ENCODE measurements around the gene RFLNA. TPM values are rescaled to one million over a fixed set of nuclear protein-coding genes. Genes with fewer than 3 reads are reported as not detected.

Gene RFLNA
- total RNA-seq, 4 donors from 2014 or later: 3.9 to 13.7 TPM; not detected in 2

GRCh38 chr12:124314766-124315165 is 19.9 kb downstream of the RFLNA start:
- Histone ChIP-seq H3K27me3 (no peaks in the 10 kb centered on the region), H3K36me3 (no peaks in the 10 kb centered on the region), H3K9me3 (no peaks in the 10 kb centered on the region), H3K4me1 (no peaks in the 10 kb centered on the region), H3K4me3 (no peak overlapping the region), H3K27ac (no peak overlapping the region)
- DNase-seq: no peak
- intact Hi-C loops (cut with DNase I; ENCODE audit: low total_unique reads): loop anchor here (10.0 kb wide), 1 partner anchor 260 kb away; no protein-coding TSS in a partner anchor
- TF ChIP-seq POLR2A (IDR thresholded peaks at IDR 0.05): no peak

- Histone ChIP-seq H3K4me3 (no peak overlapping the region), H3K36me3 (no peaks in the 10 kb centered on the region), H3K27ac (no peak overlapping the region), H3K4me1 (no peaks in the 10 kb centered on the region), H3K9me3 (no peaks in the 10 kb centered on the region), H3K27me3 (no peaks in the 10 kb centered on the region)
- DNase-seq: no peak
- intact Hi-C loops (cut with DNase I; ENCODE audit: low total_unique reads): loop anchor here (10.0 kb wide), 1 partner anchor 261 kb away; no protein-coding TSS in a partner anchor
- TF ChIP-seq CTCF (IDR thresholded peaks at IDR 0.05) (no peak), POLR2A (IDR thresholded peaks at IDR 0.05) (no peak)
Measured at GRCh38 chr12:124315372-124316044, 20.6 kb downstream of the RFLNA start.

GRCh38 chr12:124316257-124316900 is 21.5 kb downstream of the RFLNA start:
- Histone ChIP-seq H3K36me3 (no peaks in the 10 kb centered on the region), H3K27me3 (no peaks in the 10 kb centered on the region), H3K9me3 (no peaks in the 10 kb centered on the region), H3K4me3 (no peak overlapping the region), H3K4me1 (no peaks in the 10 kb centered on the region), H3K27ac (no peak overlapping the region)
- intact Hi-C loops (cut with DNase I; ENCODE audit: low total_unique reads): loop anchor here (10.0 kb wide), 1 partner anchor 262 kb away; no protein-coding TSS in a partner anchor
- no peak for DNase-seq
- no peak for TF ChIP-seq CTCF (IDR thresholded peaks at IDR 0.05)
- TF ChIP-seq POLR2A (IDR thresholded peaks at IDR 0.05): no peak

- no peak for DNase-seq
- H3K27ac ChIP-seq: no peak overlapping the region
- H3K36me3 ChIP-seq: no peaks in the 10 kb centered on the region
- TF ChIP-seq POLR2A (IDR thresholded peaks at IDR 0.05): no peak
- TF ChIP-seq CTCF (IDR thresholded peaks at IDR 0.05): no peak
- H3K4me1 ChIP-seq: no peaks in the 10 kb centered on the region
- no peak overlapping the region for H3K4me3 ChIP-seq
- intact Hi-C loops (cut with DNase I; ENCODE audit: low total_unique reads): loop anchor here (10.0 kb wide), 1 partner anchor 263 kb away; no protein-coding TSS in a partner anchor
- no peaks in the 10 kb centered on the region for H3K9me3 ChIP-seq
- no peaks in the 10 kb centered on the region for H3K27me3 ChIP-seq
Measured at GRCh38 chr12:124317400-124317799, 22.5 kb downstream of the RFLNA start.

GRCh38 chr12:124318278-124319020 is 23.6 kb downstream of the RFLNA start:
- Histone ChIP-seq H3K4me1 (no peaks in the 10 kb centered on the region), H3K9me3 (no peaks in the 10 kb centered on the region), H3K36me3 (no peaks in the 10 kb centered on the region), H3K4me3 (no peak overlapping the region), H3K27ac (no peak overlapping the region), H3K27me3 (no peaks in the 10 kb centered on the region)
- intact Hi-C loops (cut with DNase I; ENCODE audit: low total_unique reads): loop anchor here (10.0 kb wide), 1 partner anchor 264 kb away; no protein-coding TSS in a partner anchor
- no peak for DNase-seq
- no peak for TF ChIP-seq POLR2A (IDR thresholded peaks at IDR 0.05)
- no peak for TF ChIP-seq CTCF (IDR thresholded peaks at IDR 0.05)

Data from uterus (tissue), 4 donors.